Neural cell (in vitro differentiated cells): ENCODE measurements around the gene FBN1.

Experiments used
- EP300 ChIP-seq: fragments of 450-650 bp; conservative IDR thresholded peaks from 2 replicates; pipeline ENCODE4 v1.6.1; 2014; ENCODE audit warnings: antibody characterized with exemption, mild to moderate bottlenecking, moderate library complexity; ENCODE audit not compliant: poor library complexity, severe bottlenecking
- EZH2 ChIP-seq: fragments of 200-600, 300-800 bp; shearing (Covaris generic), sonication (generic); IDR thresholded peaks from 2 replicates; pipeline ENCODE4 v1.6.1; 2014; ENCODE audit warnings: antibody characterized with exemption, low read length, borderline replicate concordance, mild to moderate bottlenecking; ENCODE audit not compliant: insufficient read depth, poor library complexity, severe bottlenecking
- RAD21 ChIP-seq: fragments of 450-650 bp; conservative IDR thresholded peaks from 2 replicates; pipeline ENCODE4 v1.6.1; 2014; ENCODE audit warnings: antibody characterized with exemption, mild to moderate bottlenecking, moderate library complexity
- REST ChIP-seq: IDR thresholded peaks from 2 replicates; pipeline ENCODE4 v1.6.1; 2012; ENCODE audit warnings: borderline replicate concordance
- SMC3 ChIP-seq: fragments of 450-650 bp; conservative IDR thresholded peaks from 2 replicates; pipeline ENCODE4 v1.6.1; 2014; ENCODE audit warnings: antibody characterized with exemption, mild to moderate bottlenecking, moderate library complexity; ENCODE audit not compliant: poor library complexity
- TAF1 ChIP-seq: IDR thresholded peaks from 2 replicates; pipeline ENCODE4 v1.6.1; 2012; ENCODE audit warnings: low read depth
- TF ChIP-seq, protein P1 (sequence below): fragments of 450-650 bp; IDR thresholded peaks from 2 replicates; pipeline ENCODE4 v1.5.1; 2014; ENCODE audit warnings: antibody characterized with exemption, mild to moderate bottlenecking, moderate library complexity; ENCODE audit not compliant: poor library complexity, severe bottlenecking

DNA sequence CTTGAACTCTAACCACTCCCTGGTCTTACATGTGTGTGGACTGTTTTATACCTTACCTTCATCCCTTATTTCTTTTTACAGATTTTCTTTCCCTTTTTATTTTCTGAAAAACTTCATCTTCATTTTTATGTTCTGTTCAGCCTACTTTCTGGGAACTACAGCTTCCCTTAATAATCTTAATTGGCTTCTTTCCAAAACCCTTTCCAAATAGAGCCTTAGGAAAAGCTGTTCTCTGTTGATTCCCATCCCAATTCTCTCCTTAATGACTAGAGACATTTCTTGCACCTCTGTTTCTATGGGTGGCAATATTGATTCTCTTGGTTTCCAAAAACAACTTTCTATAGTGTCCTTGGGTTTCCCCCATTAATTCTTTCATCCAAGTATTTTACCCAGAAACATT lies 179.4 kb downstream of the FBN1 start:
- TF ChIP-seq EP300 = no peak
- TF ChIP-seq, protein P1, sequence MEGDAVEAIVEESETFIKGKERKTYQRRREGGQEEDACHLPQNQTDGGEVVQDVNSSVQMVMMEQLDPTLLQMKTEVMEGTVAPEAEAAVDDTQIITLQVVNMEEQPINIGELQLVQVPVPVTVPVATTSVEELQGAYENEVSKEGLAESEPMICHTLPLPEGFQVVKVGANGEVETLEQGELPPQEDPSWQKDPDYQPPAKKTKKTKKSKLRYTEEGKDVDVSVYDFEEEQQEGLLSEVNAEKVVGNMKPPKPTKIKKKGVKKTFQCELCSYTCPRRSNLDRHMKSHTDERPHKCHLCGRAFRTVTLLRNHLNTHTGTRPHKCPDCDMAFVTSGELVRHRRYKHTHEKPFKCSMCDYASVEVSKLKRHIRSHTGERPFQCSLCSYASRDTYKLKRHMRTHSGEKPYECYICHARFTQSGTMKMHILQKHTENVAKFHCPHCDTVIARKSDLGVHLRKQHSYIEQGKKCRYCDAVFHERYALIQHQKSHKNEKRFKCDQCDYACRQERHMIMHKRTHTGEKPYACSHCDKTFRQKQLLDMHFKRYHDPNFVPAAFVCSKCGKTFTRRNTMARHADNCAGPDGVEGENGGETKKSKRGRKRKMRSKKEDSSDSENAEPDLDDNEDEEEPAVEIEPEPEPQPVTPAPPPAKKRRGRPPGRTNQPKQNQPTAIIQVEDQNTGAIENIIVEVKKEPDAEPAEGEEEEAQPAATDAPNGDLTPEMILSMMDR = no peak
- TF ChIP-seq TAF1 = no peak
- no peak for TF ChIP-seq SMC3
- TF ChIP-seq RAD21 = no peak
- TF ChIP-seq REST = no peak
- TF ChIP-seq EZH2 = no peak
